Measurements from ENCODE around the gene CD8B. TPM values are rescaled to one million over a fixed set of nuclear protein-coding genes. Genes with fewer than 3 reads are reported as not detected.

The CD8B gene
- total and polyA plus RNA-seq, 8 donors = 0.68 to 14.0 (median 2.8) TPM; not detected in 2

GRCh38 chr2:86779971-86780370, 81.7 kb downstream of the CD8B start:
- Histone ChIP-seq H3K4me3 (no peak overlapping the region), H3K27ac (no peak overlapping the region), H3K27me3 (no peaks in the 10 kb centered on the region), H3K4me1 (no peaks in the 10 kb centered on the region), H3K36me3 (peaks cover under 1 to 25% (median 19%) of the 10 kb centered on the region in 4 donors), H3K9me3 (no peaks in the 10 kb centered on the region)
- TF ChIP-seq CTCF (IDR thresholded peaks at IDR 0.05) (no peak), EP300 (IDR thresholded peaks at IDR 0.05) (no peak)
- WGBS, 5 donors = 74 to 80% (median 78%) methylated on average over 3 of the region's 3 CpGs
- no peak for DNase-seq
- intact Hi-C loops (cut with DNase I; ENCODE audit: low total_unique reads) = loop anchor here (10.0 kb wide), 1 partner anchor 75 kb away; no protein-coding TSS in a partner anchor

DNA sequence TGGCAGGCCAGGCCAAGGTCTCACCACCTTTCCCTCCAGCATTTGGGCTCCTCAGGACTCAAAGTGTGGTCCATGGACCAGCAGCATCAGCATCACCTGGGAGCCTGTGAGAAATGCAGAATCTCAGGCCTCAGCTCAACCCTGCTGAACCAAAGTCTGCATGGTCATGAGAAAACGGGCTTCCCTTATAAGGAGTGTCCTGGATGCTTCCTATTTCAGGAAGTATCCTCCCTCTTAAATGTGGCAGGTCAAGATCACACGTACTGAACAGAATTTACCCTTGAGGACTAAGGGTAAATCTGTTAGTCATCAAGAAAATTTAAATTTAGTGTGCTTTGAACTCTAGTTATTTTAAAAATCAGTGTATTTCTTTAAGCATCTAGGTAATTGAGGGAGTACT, 82.7 kb downstream of the CD8B start:
- Histone ChIP-seq H3K4me3 (no peak overlapping the region), H3K36me3 (peaks cover 6 to 35% (median 29%) of the 10 kb centered on the region in 4 donors), H3K4me1 (no peaks in the 10 kb centered on the region), H3K27ac (no peak overlapping the region), H3K27me3 (no peaks in the 10 kb centered on the region), H3K9me3 (no peaks in the 10 kb centered on the region)
- WGBS, 5 donors = 59 to 68% (median 63%) methylated on average over 2 of the region's 2 CpGs
- intact Hi-C loops (cut with DNase I; ENCODE audit: low total_unique reads) = loop anchor here (10.0 kb wide), 1 partner anchor 74 kb away; no protein-coding TSS in a partner anchor
- DNase-seq = no peak
- TF ChIP-seq POLR2AphosphoS5 (IDR thresholded peaks at IDR 0.05) = no peak
- TF ChIP-seq CTCF (IDR thresholded peaks at IDR 0.05) = no peak
- TF ChIP-seq POLR2A (IDR thresholded peaks at IDR 0.05) = no peak
- TF ChIP-seq EP300 (IDR thresholded peaks at IDR 0.05) = no peak

DNA sequence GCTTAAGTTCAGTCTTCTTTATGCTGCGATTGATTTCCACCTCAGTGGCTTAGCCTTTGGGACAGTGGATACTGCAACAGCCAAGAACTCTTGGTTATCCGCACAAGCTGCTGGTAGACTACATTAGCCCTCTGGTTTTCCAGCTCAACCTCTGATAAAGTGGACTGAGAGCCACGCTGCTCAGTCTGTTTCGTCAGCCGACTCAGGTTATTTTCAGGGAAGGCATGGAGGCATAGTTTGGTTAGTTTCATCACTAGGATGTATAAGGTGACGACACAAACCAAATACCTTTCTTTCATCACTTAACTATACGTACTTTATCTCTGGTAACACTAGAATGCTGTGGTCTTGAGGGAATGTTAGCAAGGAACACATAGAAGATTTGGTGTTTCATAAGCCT, 85.2 kb downstream of the CD8B start:
- Histone ChIP-seq H3K4me1 (no peaks in the 10 kb centered on the region), H3K27ac (no peak overlapping the region), H3K27me3 (no peaks in the 10 kb centered on the region), H3K36me3 (peaks cover 17 to 59% (median 54%) of the 10 kb centered on the region in 4 donors), H3K4me3 (no peak overlapping the region), H3K9me3 (no peaks in the 10 kb centered on the region)
- intact Hi-C loops (cut with DNase I; ENCODE audit: low total_unique reads) = loop anchor here (10.0 kb wide), 1 partner anchor 72 kb away; no protein-coding TSS in a partner anchor
- DNase-seq = no peak
- TF ChIP-seq POLR2AphosphoS5 (IDR thresholded peaks at IDR 0.05) = no peak
- no peak for TF ChIP-seq CTCF (IDR thresholded peaks at IDR 0.05)
- no peak for TF ChIP-seq POLR2A (IDR thresholded peaks at IDR 0.05)
- no peak for TF ChIP-seq EP300 (IDR thresholded peaks at IDR 0.05)
- 90 to 97% (median 95%) methylated on average over 7 of the region's 7 CpGs for WGBS, 5 donors

DNA sequence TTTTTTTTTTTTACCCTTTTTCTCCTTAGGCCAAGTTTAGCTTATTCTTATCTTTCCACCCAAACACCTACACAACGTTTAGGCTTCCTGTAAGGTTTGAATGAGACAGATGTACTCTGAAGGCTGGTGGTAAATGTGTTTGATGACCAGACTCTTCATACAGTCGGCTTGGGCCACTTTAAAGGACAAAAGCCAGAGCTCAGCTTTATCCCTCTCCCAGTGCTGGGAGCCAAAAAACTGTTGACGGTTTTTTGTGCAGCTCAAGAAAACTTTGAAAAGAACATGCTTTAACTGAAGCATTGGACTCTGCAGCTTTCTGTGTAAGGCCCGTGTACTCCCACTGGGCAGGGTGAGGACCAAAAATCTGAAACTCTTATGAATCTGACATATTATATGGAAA, 86.3 kb downstream of the CD8B start:
- Histone ChIP-seq H3K27me3 (no peaks in the 10 kb centered on the region), H3K4me1 (no peaks in the 10 kb centered on the region), H3K36me3 (peaks cover 27 to 71% (median 66%) of the 10 kb centered on the region in 4 donors), H3K4me3 (no peak overlapping the region), H3K9me3 (no peaks in the 10 kb centered on the region), H3K27ac (no peak overlapping the region)
- DNase-seq = no peak
- TF ChIP-seq CTCF (IDR thresholded peaks at IDR 0.05) (no peak), POLR2A (IDR thresholded peaks at IDR 0.05) (no peak), EP300 (IDR thresholded peaks at IDR 0.05) (no peak), POLR2AphosphoS5 (IDR thresholded peaks at IDR 0.05) (no peak)
- intact Hi-C loops (cut with DNase I; ENCODE audit: low total_unique reads) = loop anchor here (10.0 kb wide), 1 partner anchor 71 kb away; no protein-coding TSS in a partner anchor
- whole genome bisulfite sequencing, 5 donors = 40 to 45% (median 42%) methylated on average over 4 of the region's 4 CpGs

Measured in stomach (tissue), 9 donors.